GM23338 (cell line): ENCODE measurements around the gene EML2.

Experiments
- CREB1 ChIP-seq: fragments of 250-450 bp; sonication (Bioruptor Pico); IDR thresholded peaks from 2 replicates; pipeline ENCODE4 v1.5.0; 2020; ENCODE audit warnings: low read depth, mild to moderate bottlenecking, moderate library complexity
- CTCF ChIP-seq, 2 experiments: fragments of 200-600 bp in 1 of 2; sonication (generic) in 1 of 2; conservative IDR thresholded peaks; 2 replicates each; pipeline versions ENCODE4 v1.5.1 to v1.6.1; 2016 to 2017; ENCODE audit warnings: antibody characterized with exemption in 2 of 2, low read depth in 2 of 2, mild to moderate bottlenecking in 2 of 2, moderate library complexity in 1 of 2
- EZH2 ChIP-seq: fragments of 200-600 bp; sonication (generic); IDR thresholded peaks from one replicate; pipeline ENCODE4 v1.8.0; 2017; ENCODE audit warnings: antibody characterized with exemption, mild to moderate bottlenecking, low read depth; ENCODE audit not compliant: unreplicated experiment
- EZH2phosphoT487 ChIP-seq: fragments of 200-600 bp; sonication (generic); IDR thresholded peaks from one replicate; pipeline ENCODE4 v1.8.1; 2018; ENCODE audit warnings: antibody characterized with exemption; ENCODE audit not compliant: unreplicated experiment
- JUNB ChIP-seq: IDR thresholded peaks from one replicate; pipeline ENCODE4 v1.6.1; 2016; ENCODE audit warnings: antibody characterized with exemption; ENCODE audit not compliant: unreplicated experiment
- NANOG ChIP-seq: IDR thresholded peaks from 2 replicates; pipeline ENCODE4 v1.6.1; 2016; ENCODE audit warnings: antibody characterized with exemption, borderline replicate concordance
- POLR2AphosphoS5 ChIP-seq: IDR thresholded peaks from 2 replicates; pipeline ENCODE4 v1.6.1; 2016; ENCODE audit warnings: antibody characterized with exemption, low read depth
- STAT1 ChIP-seq: IDR thresholded peaks from one replicate; pipeline ENCODE4 v1.6.1; 2016; ENCODE audit warnings: antibody characterized with exemption; ENCODE audit not compliant: unreplicated experiment
- ZNF114 ChIP-seq: fragments of 250-450 bp; sonication (Bioruptor Pico); IDR thresholded peaks from 2 replicates; pipeline ENCODE4 v1.5.0; 2020; ENCODE audit warnings: mild to moderate bottlenecking, moderate library complexity
- ZNF331 ChIP-seq: fragments of 250-450 bp; sonication (Bioruptor Pico); IDR thresholded peaks from 2 replicates; pipeline ENCODE4 v1.5.0; 2020; ENCODE audit warnings: low read depth, mild to moderate bottlenecking, moderate library complexity
- TF ChIP-seq, protein P1 (sequence below): IDR thresholded peaks from one replicate; pipeline ENCODE4 v1.6.1; 2018; ENCODE audit warnings: antibody characterized with exemption; ENCODE audit not compliant: unreplicated experiment

GRCh38 chr19:45636275-45636674 lies 2.9 kb downstream of the EML2 start:
- TF ChIP-seq CTCF (conservative IDR thresholded peaks at IDR 0.05; ENCODE audit: low read depth in 2 of 2) (no peak), ZNF114 (CRISPR knock-in tag) (no peak), EZH2phosphoT487 (no peak), EZH2 (no peak), POLR2AphosphoS5 (no peak), STAT1 (no peak), CREB1 (CRISPR knock-in tag) (no peak), JUNB (no peak), NANOG (no peak), ZNF331 (CRISPR knock-in tag) (no peak)
- TF ChIP-seq, protein P1, sequence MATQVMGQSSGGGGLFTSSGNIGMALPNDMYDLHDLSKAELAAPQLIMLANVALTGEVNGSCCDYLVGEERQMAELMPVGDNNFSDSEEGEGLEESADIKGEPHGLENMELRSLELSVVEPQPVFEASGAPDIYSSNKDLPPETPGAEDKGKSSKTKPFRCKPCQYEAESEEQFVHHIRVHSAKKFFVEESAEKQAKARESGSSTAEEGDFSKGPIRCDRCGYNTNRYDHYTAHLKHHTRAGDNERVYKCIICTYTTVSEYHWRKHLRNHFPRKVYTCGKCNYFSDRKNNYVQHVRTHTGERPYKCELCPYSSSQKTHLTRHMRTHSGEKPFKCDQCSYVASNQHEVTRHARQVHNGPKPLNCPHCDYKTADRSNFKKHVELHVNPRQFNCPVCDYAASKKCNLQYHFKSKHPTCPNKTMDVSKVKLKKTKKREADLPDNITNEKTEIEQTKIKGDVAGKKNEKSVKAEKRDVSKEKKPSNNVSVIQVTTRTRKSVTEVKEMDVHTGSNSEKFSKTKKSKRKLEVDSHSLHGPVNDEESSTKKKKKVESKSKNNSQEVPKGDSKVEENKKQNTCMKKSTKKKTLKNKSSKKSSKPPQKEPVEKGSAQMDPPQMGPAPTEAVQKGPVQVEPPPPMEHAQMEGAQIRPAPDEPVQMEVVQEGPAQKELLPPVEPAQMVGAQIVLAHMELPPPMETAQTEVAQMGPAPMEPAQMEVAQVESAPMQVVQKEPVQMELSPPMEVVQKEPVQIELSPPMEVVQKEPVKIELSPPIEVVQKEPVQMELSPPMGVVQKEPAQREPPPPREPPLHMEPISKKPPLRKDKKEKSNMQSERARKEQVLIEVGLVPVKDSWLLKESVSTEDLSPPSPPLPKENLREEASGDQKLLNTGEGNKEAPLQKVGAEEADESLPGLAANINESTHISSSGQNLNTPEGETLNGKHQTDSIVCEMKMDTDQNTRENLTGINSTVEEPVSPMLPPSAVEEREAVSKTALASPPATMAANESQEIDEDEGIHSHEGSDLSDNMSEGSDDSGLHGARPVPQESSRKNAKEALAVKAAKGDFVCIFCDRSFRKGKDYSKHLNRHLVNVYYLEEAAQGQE = no peak
